Measurements from ENCODE around the gene DYNLL2.

DNA sequence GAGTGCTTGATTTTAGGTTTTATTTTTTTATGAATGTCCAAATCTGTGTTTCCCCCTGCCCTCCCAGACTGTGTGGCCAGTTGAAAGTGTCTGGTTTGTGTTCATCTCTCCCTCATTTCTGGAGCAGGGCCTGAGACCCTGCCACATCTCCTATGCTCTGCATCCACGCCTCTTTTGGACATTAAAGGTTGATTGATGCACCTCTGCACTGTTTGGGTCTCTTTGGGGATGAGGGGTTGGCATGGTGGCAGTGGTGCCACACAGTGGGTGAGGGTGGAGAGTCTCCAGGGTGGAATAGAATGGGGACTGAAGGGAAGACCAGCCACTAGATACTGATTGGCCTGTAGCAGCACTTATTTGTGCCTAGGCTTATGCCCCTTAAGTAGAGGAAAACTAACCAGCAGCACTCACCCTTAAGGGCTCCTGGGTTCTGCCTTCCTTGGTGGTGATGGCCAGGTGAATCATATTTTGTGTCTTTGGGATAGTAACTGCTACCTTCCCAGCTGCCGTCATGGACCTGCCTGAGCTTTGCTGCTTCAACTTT, 7.9 kb downstream of the DYNLL2 start:
- TF ChIP-seq, protein P1, sequence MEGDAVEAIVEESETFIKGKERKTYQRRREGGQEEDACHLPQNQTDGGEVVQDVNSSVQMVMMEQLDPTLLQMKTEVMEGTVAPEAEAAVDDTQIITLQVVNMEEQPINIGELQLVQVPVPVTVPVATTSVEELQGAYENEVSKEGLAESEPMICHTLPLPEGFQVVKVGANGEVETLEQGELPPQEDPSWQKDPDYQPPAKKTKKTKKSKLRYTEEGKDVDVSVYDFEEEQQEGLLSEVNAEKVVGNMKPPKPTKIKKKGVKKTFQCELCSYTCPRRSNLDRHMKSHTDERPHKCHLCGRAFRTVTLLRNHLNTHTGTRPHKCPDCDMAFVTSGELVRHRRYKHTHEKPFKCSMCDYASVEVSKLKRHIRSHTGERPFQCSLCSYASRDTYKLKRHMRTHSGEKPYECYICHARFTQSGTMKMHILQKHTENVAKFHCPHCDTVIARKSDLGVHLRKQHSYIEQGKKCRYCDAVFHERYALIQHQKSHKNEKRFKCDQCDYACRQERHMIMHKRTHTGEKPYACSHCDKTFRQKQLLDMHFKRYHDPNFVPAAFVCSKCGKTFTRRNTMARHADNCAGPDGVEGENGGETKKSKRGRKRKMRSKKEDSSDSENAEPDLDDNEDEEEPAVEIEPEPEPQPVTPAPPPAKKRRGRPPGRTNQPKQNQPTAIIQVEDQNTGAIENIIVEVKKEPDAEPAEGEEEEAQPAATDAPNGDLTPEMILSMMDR (IDR thresholded peaks at IDR 0.05 in 8 of 11, conservative IDR thresholded peaks at IDR 0.05 in 3 of 11), result no peak
- TF ChIP-seq POLR2A (IDR thresholded peaks at IDR 0.05), result no peak
- TF ChIP-seq POLR2AphosphoS5 (IDR thresholded peaks at IDR 0.05), result no peak

Measured in spleen (tissue), 7 donors.